HG03175 (cell line): ENCODE results near the gene GNAQ.
"Not testable (repeated sequence)": the region's sequence is repeated elsewhere in the genome, so short reads cannot be mapped to it uniquely, and the experiment has no call there.

Source experiments
- ATAC-seq: cut with Tn5 transposase; IDR thresholded peaks from one replicate; pipeline ENCODE4 v1.9.1; 2021; ENCODE audit warnings: mild to moderate bottlenecking, moderate library complexity; ENCODE audit not compliant: unreplicated experiment

The GNAQ gene

GRCh38 chr9:77798140-77798539 lies 233.5 kb downstream of the GNAQ start:
- no peak for ATAC-seq

GRCh38 chr9:77794985-77795384 lies 236.6 kb downstream of the GNAQ start:
- no peak for ATAC-seq

- ATAC-seq: no peak
Observed at GRCh38 chr9:77793849-77794248, 237.8 kb downstream of the GNAQ start.

- ATAC-seq: no peak
Observed at GRCh38 chr9:77789891-77790290, 241.7 kb downstream of the GNAQ start.

DNA sequence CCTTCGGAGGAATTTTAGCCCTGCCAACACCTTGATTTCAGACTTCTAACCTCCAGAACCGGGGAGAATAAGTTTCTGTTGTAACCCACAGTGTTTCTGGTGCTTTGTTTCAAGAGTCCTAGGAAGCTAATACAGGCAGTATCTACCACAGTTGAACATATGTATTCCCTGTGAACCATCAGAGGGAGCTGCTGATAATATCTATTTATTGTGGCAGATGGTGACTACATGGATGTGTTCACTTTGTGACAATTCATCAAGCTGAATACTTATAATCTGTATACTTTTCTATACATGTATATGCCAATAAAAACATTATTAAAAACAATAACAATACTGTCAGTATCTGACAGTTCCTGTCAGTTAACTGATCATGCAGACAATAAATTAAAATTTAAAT lies 246.3 kb downstream of the GNAQ start:
- no peak for ATAC-seq

GRCh38 chr9:77783518-77783917 lies 248.1 kb downstream of the GNAQ start:
- ATAC-seq: no peak

GRCh38 chr9:77779010-77779409 lies 252.6 kb downstream of the GNAQ start:
- no peak for ATAC-seq

- ATAC-seq: no peak
Observed at GRCh38 chr9:77773381-77773780, 258.2 kb downstream of the GNAQ start.

DNA sequence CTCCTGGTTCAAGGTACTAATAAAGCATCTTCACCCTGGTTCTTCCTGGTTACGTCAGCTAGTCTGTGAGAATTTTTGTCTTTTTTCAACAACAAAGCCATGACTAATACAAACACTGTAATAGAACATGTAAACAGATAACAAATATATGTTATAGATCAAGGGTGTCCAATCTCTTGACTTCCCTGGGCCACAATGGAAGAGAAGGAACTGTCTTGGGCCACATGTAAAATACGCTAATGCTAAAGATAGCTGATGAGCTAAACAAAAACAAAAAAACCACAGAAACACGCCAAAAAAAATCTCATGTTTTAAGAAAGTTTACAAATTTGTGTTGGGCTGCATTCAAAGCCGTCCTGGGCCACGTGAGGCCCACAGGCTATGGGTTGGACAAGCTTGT lies 259.0 kb downstream of the GNAQ start:
- ATAC-seq: no peak

DNA sequence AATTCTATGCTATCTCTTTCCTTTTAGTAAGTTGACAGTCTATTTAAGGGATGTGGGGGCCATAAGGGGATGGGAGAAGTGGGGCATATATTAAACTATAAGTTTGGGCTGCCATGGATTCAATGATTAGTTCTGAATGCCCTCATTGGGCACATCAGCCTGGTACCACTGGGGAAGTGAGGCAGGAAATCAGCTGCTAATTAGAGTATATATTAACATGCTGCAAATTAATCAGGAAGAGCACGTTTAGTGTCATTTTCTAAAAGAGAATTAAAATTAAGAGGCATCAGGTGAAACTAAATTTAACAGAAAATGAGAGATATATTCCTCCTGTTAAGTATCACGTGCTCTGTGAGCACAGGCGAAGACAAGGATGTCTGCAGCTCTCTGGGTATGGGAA lies 260.4 kb downstream of the GNAQ start:
- no peak for ATAC-seq

DNA sequence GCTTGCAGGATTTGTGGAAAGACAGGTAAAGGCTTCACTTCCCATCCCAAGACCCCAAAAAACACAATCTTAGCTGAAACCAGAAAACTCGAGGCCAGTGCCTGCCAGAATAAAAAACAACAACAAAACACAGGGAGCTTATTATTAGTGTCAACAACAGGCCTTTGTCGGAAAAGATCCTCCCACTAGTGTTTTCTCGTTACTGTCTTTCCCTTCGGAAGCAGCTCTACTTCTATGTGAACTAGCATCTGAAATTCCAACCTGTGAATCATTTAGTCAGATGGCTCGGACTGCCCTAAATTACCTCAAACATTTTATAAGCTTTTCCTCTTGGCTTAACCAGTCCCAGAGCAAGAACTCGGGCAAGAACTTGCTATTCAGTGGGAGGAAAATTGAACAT lies 261.3 kb downstream of the GNAQ start:
- no peak for ATAC-seq

- no peak for ATAC-seq
Observed at GRCh38 chr9:77769246-77769645, 262.4 kb downstream of the GNAQ start.

GRCh38 chr9:77766587-77766986 lies 265.0 kb downstream of the GNAQ start:
- ATAC-seq: no peak

DNA sequence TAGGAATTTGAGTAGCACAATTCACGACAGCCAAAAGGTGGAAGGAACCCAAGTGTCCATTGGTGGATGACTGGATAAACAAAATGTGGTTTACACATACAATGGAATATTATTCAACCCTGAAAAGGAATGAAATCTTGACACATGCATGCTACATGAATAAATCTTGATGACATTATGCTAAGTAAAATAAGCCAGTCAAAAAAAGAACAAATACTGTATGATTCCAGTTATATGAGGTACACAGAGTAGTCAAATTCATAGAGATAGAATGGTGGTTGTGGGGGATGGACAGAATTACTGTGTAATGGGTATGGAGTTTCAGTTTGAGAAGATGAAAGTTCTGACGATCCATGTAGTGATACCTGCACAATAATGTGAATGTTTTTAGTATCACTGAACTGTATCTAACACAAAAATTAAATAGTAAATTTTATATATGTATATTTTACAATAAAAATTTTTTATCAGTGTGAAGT lies 265.8 kb downstream of the GNAQ start:
- no peak for ATAC-seq

DNA sequence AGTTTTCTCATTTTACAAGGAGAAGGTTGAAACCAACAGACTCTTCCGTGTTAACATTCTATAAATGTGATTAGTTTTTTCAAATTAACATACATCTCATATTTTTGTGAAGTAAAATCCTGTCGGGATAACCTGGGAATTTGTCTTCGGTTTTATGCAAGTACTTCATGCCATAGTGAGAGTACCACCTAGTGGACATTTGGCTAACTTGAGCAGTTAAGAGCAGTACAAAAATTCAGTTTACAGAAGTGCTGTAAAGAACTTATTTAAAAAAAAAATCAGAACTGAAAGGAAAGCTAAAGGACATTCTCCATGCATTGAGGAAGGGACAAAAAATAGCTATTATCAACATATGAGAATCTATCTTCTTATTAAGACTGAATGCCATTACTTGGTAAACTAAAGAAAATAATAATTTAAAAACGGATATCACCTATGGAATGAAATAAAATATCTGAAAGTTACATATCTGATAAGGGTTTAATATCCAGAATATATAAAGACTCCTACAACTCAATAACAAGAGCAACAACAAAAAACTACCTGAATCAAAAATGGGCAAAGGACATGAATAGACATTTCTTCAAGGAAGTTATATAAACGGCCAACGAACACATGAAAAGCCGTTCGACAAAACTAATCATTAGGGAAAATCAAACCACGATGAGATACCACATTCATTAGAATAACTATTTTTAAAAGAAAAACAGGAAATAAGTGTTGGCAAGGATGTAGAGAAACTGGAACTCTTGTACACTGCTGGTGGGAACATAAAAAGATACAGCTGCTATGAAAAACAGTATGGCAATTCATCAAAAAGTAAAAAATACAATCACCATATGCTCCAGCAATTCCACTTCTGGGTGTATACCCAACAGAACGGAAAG lies 266.5 kb downstream of the GNAQ start:
- no peak for ATAC-seq

DNA sequence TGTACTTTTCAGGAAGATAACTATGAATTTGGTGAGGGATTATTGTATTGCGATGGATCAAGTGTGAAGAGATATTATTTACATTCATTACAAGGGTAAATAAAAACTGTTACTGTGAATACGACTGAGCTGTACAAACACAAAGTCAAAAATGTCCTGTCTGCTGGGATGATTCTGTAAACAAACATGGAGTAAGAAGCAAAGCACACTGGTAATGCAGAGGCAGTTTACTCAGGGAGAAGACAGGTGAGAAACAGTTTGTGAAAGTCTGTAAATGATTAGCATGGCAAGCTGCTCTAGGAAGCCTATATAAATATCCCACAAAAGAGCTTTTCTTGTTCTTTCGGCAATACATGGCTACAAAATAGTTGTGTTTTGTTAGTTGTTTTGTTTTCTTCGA lies 268.0 kb downstream of the GNAQ start:
- ATAC-seq: no peak

DNA sequence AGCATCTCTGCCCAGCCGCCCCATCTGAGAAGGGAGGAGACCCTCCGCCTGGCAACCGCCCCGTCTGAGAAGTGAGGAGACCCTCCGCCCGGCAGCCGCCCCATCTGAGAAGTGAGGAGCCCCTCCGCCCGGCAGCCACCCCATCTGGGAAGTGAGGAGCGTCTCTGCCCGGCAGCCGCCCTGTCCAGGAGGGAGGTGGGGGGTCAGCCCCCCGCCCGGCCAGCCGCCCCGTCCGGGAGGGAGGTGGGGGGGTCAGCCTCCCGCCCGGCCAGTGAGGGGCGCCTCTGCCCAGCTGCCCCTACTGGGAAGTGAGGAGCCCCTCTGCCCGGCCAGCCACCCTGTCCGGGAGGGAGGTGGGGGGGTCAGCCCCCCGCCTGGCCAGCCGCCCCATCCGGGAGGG lies 270.7 kb downstream of the GNAQ start:
- ATAC-seq: not testable (repeated sequence)

GRCh38 chr9:77759391-77759790 lies 272.2 kb downstream of the GNAQ start:
- ATAC-seq: no peak

DNA sequence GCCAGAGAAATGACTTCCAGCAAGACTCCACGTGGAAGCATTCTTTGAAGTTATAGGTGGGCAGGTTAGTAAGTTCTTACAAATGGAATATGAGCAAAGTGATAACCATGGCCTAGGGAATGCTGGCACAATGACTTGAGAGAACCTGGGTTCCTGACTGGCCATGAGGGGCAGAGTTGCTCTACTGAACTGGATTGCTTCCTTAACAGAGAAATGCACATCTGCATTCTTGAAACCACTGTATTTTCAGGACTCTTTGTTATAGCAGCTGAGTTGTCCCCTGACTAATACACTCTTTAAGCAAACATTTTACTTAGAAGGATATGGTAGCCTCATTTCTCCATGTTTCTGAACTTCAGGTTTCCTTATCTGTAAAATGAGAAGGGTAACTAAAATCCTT lies 275.2 kb downstream of the GNAQ start:
- no peak for ATAC-seq

DNA sequence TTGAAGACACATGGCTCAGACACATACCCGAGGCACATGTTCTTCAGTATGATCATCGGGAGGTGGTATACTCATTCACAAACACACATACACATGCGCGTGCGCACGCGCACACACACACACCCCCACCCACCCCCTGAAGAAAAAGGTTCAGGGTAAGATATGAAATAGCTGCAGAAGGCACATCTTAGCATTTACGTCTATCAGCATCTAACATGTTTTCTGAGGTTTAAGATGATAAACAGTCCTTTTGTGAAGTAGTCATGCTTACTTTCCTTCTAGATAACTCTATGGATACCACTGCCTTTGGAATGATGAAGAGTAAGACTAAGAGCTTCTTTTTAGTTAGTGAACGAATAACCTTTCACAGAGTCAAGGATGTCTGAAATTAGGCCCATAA lies 278.4 kb downstream of the GNAQ start:
- ATAC-seq: no peak

DNA sequence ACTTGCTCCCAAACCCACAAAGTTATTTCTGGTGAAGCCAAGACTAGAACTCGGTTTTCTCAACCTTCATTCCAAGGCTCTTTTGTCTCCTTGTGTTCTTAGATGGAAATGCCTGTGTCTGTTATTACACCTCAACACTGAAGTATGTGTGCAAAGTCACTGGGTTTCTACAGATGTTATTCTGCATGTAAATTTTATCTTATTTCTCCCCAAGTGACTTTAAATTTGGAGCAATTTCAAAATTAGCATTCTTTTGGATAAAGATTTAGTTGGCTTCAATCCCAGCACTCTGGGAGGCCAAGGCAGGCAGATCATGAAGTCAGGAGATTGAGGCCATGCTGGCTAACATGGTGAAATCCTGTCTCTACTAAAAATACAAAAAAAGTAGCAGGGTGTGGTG lies 279.1 kb downstream of the GNAQ start:
- no peak for ATAC-seq

DNA sequence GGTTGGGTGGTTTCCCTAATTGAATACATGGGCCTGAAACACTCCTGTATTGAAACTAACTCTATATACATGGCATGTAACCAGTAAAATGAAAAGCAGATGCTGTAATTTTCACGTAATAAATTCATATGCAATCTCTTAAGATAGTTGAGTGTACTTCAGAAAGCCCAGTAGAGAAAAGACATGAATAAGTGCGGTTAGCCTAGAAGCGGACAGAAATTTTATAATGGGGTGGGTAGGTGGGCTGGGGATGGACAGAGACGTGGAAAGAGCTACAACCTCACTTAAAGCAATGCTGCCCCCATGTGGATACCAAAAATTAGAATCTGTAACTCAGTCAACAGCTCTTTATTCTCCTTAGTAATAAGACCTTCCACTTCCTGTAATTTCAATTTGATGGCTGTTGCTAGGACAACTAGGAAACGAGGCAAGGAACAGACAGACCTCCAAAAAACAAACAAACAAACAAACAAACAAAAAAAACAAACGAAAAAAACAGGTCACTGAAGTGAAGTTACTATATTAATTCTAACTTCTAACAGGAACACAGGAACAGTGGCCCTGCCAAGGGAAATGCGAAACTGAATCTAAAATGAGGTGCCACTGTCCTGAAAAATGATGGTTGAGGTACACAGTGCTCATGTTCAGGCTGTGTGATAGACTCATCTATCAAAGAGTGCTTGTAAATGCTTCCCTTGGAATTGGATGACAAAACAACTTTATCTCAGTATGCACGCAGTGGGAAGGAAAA lies 280.1 kb downstream of the GNAQ start:
- no peak for ATAC-seq
